Progenitor cell of endocrine pancreas (in vitro differentiated cells): ENCODE data around the gene RABL6. TPM values are rescaled to one million over a fixed set of nuclear protein-coding genes. Genes with fewer than 3 reads are reported as not detected.
"Not testable (repeated sequence)": the region's sequence is repeated elsewhere in the genome, so short reads cannot be mapped to it uniquely, and the experiment has no call there.

Source experiments
- DNase-seq: peaks from one replicate; pipeline ENCODE4 v3.0.0; 2021; ENCODE audit warnings: low spot score; ENCODE audit not compliant: unreplicated experiment
- H3K27ac Mint-ChIP-seq: 2 replicates; pipeline ENCODE4 v1.8.0; 2021; ENCODE audit warnings: mild to moderate bottlenecking, moderate library complexity, mixed read lengths
- H3K27me3 Mint-ChIP-seq: 2 replicates; pipeline ENCODE4 v1.8.0; 2021; ENCODE audit warnings: mixed read lengths
- H3K36me3 Mint-ChIP-seq: 2 replicates; pipeline ENCODE4 v1.8.0; 2022; ENCODE audit warnings: mixed read lengths; ENCODE audit not compliant: insufficient read depth
- H3K4me1 Mint-ChIP-seq: 2 replicates; pipeline ENCODE4 v1.8.0; 2021; ENCODE audit warnings: low read depth, mixed read lengths
- H3K4me3 Mint-ChIP-seq: 2 replicates; pipeline ENCODE4 v1.8.0; 2021; ENCODE audit warnings: low read depth, mild to moderate bottlenecking, moderate library complexity, mixed read lengths
- H3K9me3 Mint-ChIP-seq: 2 replicates; pipeline ENCODE4 v1.8.0; 2021; ENCODE audit warnings: low read depth, mixed read lengths
- CTCF ChIP-seq: fragments of 200-600 bp; sonication (generic); IDR thresholded peaks from one replicate; pipeline ENCODE4 v1.5.0; 2021; ENCODE audit warnings: antibody characterized with exemption, mild to moderate bottlenecking; ENCODE audit not compliant: unreplicated experiment
- total RNA-seq: library from RNA; stranded (reverse); gene quantifications from 2 replicates; pipeline ENCODE4 v1.2.1, GENCODE V29; 2021

Gene RABL6
- total RNA-seq, 1 donor from 2014 or later, result 129 TPM

- not testable (repeated sequence) for H3K27me3 Mint-ChIP-seq, H3K4me3 Mint-ChIP-seq, H3K36me3 Mint-ChIP-seq, DNase-seq, H3K9me3 Mint-ChIP-seq
- H3K27ac Mint-ChIP-seq, result peak overlapping the region; percentile 29
- TF ChIP-seq CTCF, result peak; percentile 60
- H3K4me1 Mint-ChIP-seq, result peaks cover 12% of the 10 kb centered on the region
Observed at GRCh38 chr9:136843801-136844740, 36.3 kb downstream of the RABL6 start.

DNA sequence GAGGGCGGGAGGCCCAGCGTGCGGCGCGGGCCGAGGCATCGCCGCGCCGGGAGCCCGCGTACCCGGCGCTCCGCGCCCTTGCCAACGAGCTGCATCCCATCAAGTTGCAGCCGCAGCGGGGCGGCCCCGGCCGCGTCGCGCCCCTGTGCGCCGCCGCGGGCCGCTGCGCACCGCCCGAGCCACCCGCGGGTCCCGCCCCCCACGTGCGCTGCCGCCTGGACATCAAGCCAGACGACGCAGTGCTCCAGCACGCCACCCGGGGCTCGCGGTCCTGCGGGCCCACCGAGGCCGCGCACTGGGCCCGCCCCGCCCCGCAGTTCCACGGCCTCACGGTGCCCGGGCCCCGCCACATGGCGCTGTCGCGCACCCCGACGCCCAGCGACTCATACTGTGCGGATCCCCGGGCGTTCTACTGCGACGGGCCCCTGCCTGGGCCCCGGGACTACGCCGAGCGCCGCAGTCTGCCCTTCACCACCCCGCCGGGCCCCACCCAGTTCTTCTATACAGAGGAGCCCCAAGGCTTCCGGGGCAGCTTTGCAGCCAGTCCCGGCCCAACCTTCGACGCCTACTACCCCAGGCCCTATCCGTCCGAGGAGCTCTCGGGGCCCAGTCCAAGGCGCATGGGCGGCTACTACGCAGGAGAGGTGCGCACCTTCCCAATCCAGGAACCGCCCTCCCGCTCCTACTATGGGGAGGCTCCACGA is 37.2 kb downstream of the RABL6 start:
- DNase-seq, result no peak
- H3K4me1 Mint-ChIP-seq, result peaks cover 14% of the 10 kb centered on the region
- no peak overlapping the region for H3K4me3 Mint-ChIP-seq
- no peak for TF ChIP-seq CTCF
- no peaks in the 10 kb centered on the region for H3K9me3 Mint-ChIP-seq
- H3K27me3 Mint-ChIP-seq, result peaks cover 6% of the 10 kb centered on the region
- H3K27ac Mint-ChIP-seq, result no peak overlapping the region
- peaks cover 5% of the 10 kb centered on the region for H3K36me3 Mint-ChIP-seq

- Mint-ChIP-seq H3K9me3 (no peaks in the 10 kb centered on the region), H3K27ac (no peak overlapping the region), H3K4me3 (no peak overlapping the region), H3K36me3 (peaks cover 2% of the 10 kb centered on the region), H3K4me1 (peaks cover 11% of the 10 kb centered on the region), H3K27me3 (peaks cover 6% of the 10 kb centered on the region)
- no peak for TF ChIP-seq CTCF
- DNase-seq, result no peak
Observed at GRCh38 chr9:136845465-136846260, 37.9 kb downstream of the RABL6 start.

GRCh38 chr9:136846376-136847087 is 38.8 kb downstream of the RABL6 start:
- TF ChIP-seq CTCF, result no peak
- no peak for DNase-seq
- peak overlapping the region; percentile 59 for H3K27ac Mint-ChIP-seq
- peaks cover 5% of the 10 kb centered on the region for H3K4me1 Mint-ChIP-seq
- no peak overlapping the region for H3K4me3 Mint-ChIP-seq
- peaks cover 6% of the 10 kb centered on the region for H3K27me3 Mint-ChIP-seq
- peaks cover 2% of the 10 kb centered on the region for H3K36me3 Mint-ChIP-seq
- H3K9me3 Mint-ChIP-seq, result no peaks in the 10 kb centered on the region
